Natural killer cell (primary cell): ENCODE results near the gene ZC3H7B. TPM values are rescaled to one million over a fixed set of nuclear protein-coding genes. Genes with fewer than 3 reads are reported as not detected.

ENCODE experiments used
- ATAC-seq, 3 donors: fragments of 150-1000 bp in 2 of 3; fragments of 200-7000 bp in 1 of 3; cut with Tn5 transposase; 1 replicate in 1 of 3; 2 replicates in 2 of 3; pipeline ENCODE4 v1.10.0; 2021; ENCODE audit warnings: mild to moderate bottlenecking in 2 of 3, moderate library complexity in 2 of 3
- DNase-seq, 2 donors: peaks; one replicate each; pipeline versions ENCODE4 v3.0.0 to v3.0.0-alpha.2; 2013 to 2021; ENCODE audit warnings: mixed read lengths in 1 of 2
- H3K27ac ChIP-seq: one replicate; pipeline ENCODE4 v1.5.1; 2013; ENCODE audit warnings: mild to moderate bottlenecking, low read length
- H3K27me3 ChIP-seq: one replicate; pipeline ENCODE4 v1.6.1; 2013; ENCODE audit warnings: low read length; ENCODE audit not compliant: control insufficient read depth, insufficient read depth
- H3K36me3 ChIP-seq: one replicate; pipeline ENCODE4 v1.6.1; 2013; ENCODE audit warnings: low read length; ENCODE audit not compliant: control insufficient read depth, insufficient read depth
- H3K4me1 ChIP-seq: one replicate; pipeline ENCODE4 v1.6.1; 2013; ENCODE audit warnings: low read length; ENCODE audit not compliant: control insufficient read depth, insufficient read depth
- H3K4me3 ChIP-seq: one replicate; pipeline ENCODE4 v1.5.1; 2013; ENCODE audit warnings: low read length
- H3K9me3 ChIP-seq: one replicate; pipeline ENCODE4 v1.6.1; 2013; ENCODE audit warnings: low read length; ENCODE audit not compliant: control insufficient read depth, insufficient read depth
- H3K27ac Mint-ChIP-seq, 2 donors: one replicate each; pipeline ENCODE4 v1.8.0; 2022; ENCODE audit warnings: mild to moderate bottlenecking in 2 of 2, mixed read lengths in 2 of 2, moderate library complexity in 1 of 2
- H3K27me3 Mint-ChIP-seq, 2 donors: one replicate each; pipeline ENCODE4 v1.8.0; 2022; ENCODE audit warnings: low read depth in 2 of 2, mixed read lengths in 2 of 2
- H3K36me3 Mint-ChIP-seq: one replicate; pipeline ENCODE4 v1.8.0; 2022; ENCODE audit warnings: mixed read lengths
- H3K4me1 Mint-ChIP-seq, 2 donors: one replicate each; pipeline ENCODE4 v1.8.0; 2022; ENCODE audit warnings: mixed read lengths in 2 of 2
- H3K4me3 Mint-ChIP-seq: one replicate; pipeline ENCODE4 v1.8.0; 2022; ENCODE audit warnings: mild to moderate bottlenecking, moderate library complexity, mixed read lengths
- H3K9me3 Mint-ChIP-seq, 2 donors: one replicate each; pipeline ENCODE4 v1.8.0; 2022; ENCODE audit warnings: mixed read lengths in 2 of 2
- CTCF ChIP-seq: fragments of 200-600 bp; IDR thresholded peaks from one replicate; pipeline ENCODE4 v1.8.0; 2022; ENCODE audit warnings: antibody characterized with exemption
- WGBS: methylation state at CpG from one replicate; pipeline ENCODE4 v1.1.7; 2013; ENCODE audit warnings: missing lambda C conversion rate; ENCODE audit not compliant: insufficient coverage; 5-methylcytosine and 5-hydroxymethylcytosine counted together
- intact Hi-C: fragments of 100-400 bp; cut with micrococcal nuclease; formaldehyde crosslinking; loops from one replicate; pipeline ENCODE4 v1.14.2; 2022
- total RNA-seq, 4 donors: library from RNA; stranded (reverse); fragments of 120-200 nt in 1 of 4; gene quantifications; one replicate each; pipeline versions ENCODE4 v1.2.3 to v1.2.4, GENCODE V29; 2013 to 2022

The ZC3H7B gene
- total RNA-seq, 3 donors from 2014 or later (not counting 1 experiment from before 2014, with no cell fraction given) = 33.9 to 40.3 (median 38.3) TPM

- intact Hi-C loops = no loop called here
- DNase-seq = no peak
- peaks cover 0 to 13% of the 10 kb centered on the region in 2 donors for H3K4me1 Mint-ChIP-seq
- Histone ChIP-seq H3K27me3 (no peaks in the 10 kb centered on the region), H3K27ac (no peak overlapping the region), H3K4me1 (peaks cover 20% of the 10 kb centered on the region), H3K4me3 (no peak overlapping the region), H3K36me3 (peaks cover 5% of the 10 kb centered on the region), H3K9me3 (no peaks in the 10 kb centered on the region)
- TF ChIP-seq CTCF = no peak
- no peaks in the 10 kb centered on the region for H3K36me3 Mint-ChIP-seq
- H3K9me3 Mint-ChIP-seq = no peaks in the 10 kb centered on the region
- ATAC-seq = no peak
- 100% methylated on average over 5 of the region's 5 CpGs for WGBS
- H3K27me3 Mint-ChIP-seq = no peaks in the 10 kb centered on the region
- H3K4me3 Mint-ChIP-seq = peak overlapping the region; percentile 83
- H3K27ac Mint-ChIP-seq = peak overlapping the region in 1 of 2 donors; percentile 94
Measured at GRCh38 chr22:41383085-41383484, 81.8 kb downstream of the ZC3H7B start.

- H3K4me1 Mint-ChIP-seq = peaks cover 0 to 13% of the 10 kb centered on the region in 2 donors
- Histone ChIP-seq H3K4me1 (peaks cover 20% of the 10 kb centered on the region), H3K36me3 (peaks cover 10% of the 10 kb centered on the region), H3K27me3 (no peaks in the 10 kb centered on the region), H3K9me3 (no peaks in the 10 kb centered on the region), H3K27ac (no peak overlapping the region), H3K4me3 (no peak overlapping the region)
- no peaks in the 10 kb centered on the region for H3K36me3 Mint-ChIP-seq
- ATAC-seq = no peak
- peak overlapping the region; percentile 83 for H3K4me3 Mint-ChIP-seq
- no peaks in the 10 kb centered on the region for H3K27me3 Mint-ChIP-seq
- no peak for DNase-seq
- no peak overlapping the region for H3K27ac Mint-ChIP-seq
- intact Hi-C loops = no loop called here
- no peaks in the 10 kb centered on the region for H3K9me3 Mint-ChIP-seq
- TF ChIP-seq CTCF = no peak
Measured at GRCh38 chr22:41384128-41384527, 82.8 kb downstream of the ZC3H7B start.

GRCh38 chr22:41387341-41387740 is 86.0 kb downstream of the ZC3H7B start:
- no peak for ATAC-seq
- H3K4me3 ChIP-seq = no peak overlapping the region
- H3K36me3 ChIP-seq = peaks cover 10% of the 10 kb centered on the region
- H3K4me1 Mint-ChIP-seq = peaks cover 0 to 5% of the 10 kb centered on the region in 2 donors
- no peaks in the 10 kb centered on the region for H3K27me3 ChIP-seq
- peaks cover 9% of the 10 kb centered on the region for H3K4me1 ChIP-seq
- DNase-seq = no peak
- H3K9me3 Mint-ChIP-seq = no peaks in the 10 kb centered on the region
- H3K27me3 Mint-ChIP-seq = no peaks in the 10 kb centered on the region
- no peak overlapping the region for H3K4me3 Mint-ChIP-seq
- H3K9me3 ChIP-seq = no peaks in the 10 kb centered on the region
- no peak overlapping the region for H3K27ac Mint-ChIP-seq
- intact Hi-C loops = no loop called here
- no peak for TF ChIP-seq CTCF
- H3K27ac ChIP-seq = no peak overlapping the region
- WGBS = 78% methylated on average over 7 of the region's 7 CpGs
- H3K36me3 Mint-ChIP-seq = no peaks in the 10 kb centered on the region

- no peaks in the 10 kb centered on the region for H3K9me3 Mint-ChIP-seq
- intact Hi-C loops = no loop called here
- Histone ChIP-seq H3K27ac (no peak overlapping the region), H3K27me3 (no peaks in the 10 kb centered on the region), H3K9me3 (no peaks in the 10 kb centered on the region), H3K4me3 (no peak overlapping the region), H3K36me3 (peaks cover 23% of the 10 kb centered on the region), H3K4me1 (no peaks in the 10 kb centered on the region)
- H3K27me3 Mint-ChIP-seq = no peaks in the 10 kb centered on the region
- ATAC-seq (no peak), DNase-seq (no peak)
- no peak overlapping the region for H3K4me3 Mint-ChIP-seq
- H3K36me3 Mint-ChIP-seq = no peaks in the 10 kb centered on the region
- H3K4me1 Mint-ChIP-seq = no peaks in the 10 kb centered on the region
- 98% methylated on average over 11 of the region's 11 CpGs for WGBS
- TF ChIP-seq CTCF = no peak
- H3K27ac Mint-ChIP-seq = no peak overlapping the region
Measured at GRCh38 chr22:41394012-41394356, 92.7 kb downstream of the ZC3H7B start.
